HCT116 (cell line): ENCODE measurements around the gene RNF212B.

ENCODE experiments used
- ATF3 ChIP-seq: IDR thresholded peaks from 2 replicates; pipeline ENCODE4 v1.6.1; 2012
- CTCF ChIP-seq, 3 experiments: fragments of 200-600 bp in 1 of 3; sonication (generic) in 1 of 3; IDR thresholded peaks in 2 of 3; conservative IDR thresholded peaks in 1 of 3; 2 replicates each; pipeline ENCODE4 v1.5.1; 2012 to 2017; ENCODE audit warnings: low read depth in 2 of 3, low read length in 2 of 3, antibody characterized with exemption in 1 of 3, borderline replicate concordance in 1 of 3, control low read depth in 1 of 3, mild to moderate bottlenecking in 1 of 3, mixed read lengths in 1 of 3, mixed run types in 1 of 3, moderate library complexity in 1 of 3; ENCODE audit not compliant: insufficient read depth in 1 of 3
- EZH2 ChIP-seq: fragments of 200-600 bp; sonication (generic); IDR thresholded peaks from 2 replicates; pipeline ENCODE4 v1.6.1; 2017; ENCODE audit warnings: antibody characterized with exemption, mixed run types
- EZH2phosphoT487 ChIP-seq: fragments of 200-600 bp; IDR thresholded peaks from 2 replicates; pipeline ENCODE4 v1.6.1; 2018; ENCODE audit warnings: antibody characterized with exemption, borderline replicate concordance
- POLR2A ChIP-seq: IDR thresholded peaks from 2 replicates; pipeline ENCODE4 v1.7.0; 2011; ENCODE audit warnings: borderline replicate concordance; ENCODE audit not compliant: insufficient read depth, insufficient read length; ENCODE audit errors: extremely low read depth
- POLR2AphosphoS5 ChIP-seq: IDR thresholded peaks from 2 replicates; pipeline ENCODE4 v1.6.1; 2011; ENCODE audit warnings: mild to moderate bottlenecking, low read depth, low read length, moderate library complexity
- TF ChIP-seq, protein P1 (sequence below): IDR thresholded peaks from 2 replicates; pipeline ENCODE4 v1.6.1; 2012; ENCODE audit warnings: low read depth

DNA sequence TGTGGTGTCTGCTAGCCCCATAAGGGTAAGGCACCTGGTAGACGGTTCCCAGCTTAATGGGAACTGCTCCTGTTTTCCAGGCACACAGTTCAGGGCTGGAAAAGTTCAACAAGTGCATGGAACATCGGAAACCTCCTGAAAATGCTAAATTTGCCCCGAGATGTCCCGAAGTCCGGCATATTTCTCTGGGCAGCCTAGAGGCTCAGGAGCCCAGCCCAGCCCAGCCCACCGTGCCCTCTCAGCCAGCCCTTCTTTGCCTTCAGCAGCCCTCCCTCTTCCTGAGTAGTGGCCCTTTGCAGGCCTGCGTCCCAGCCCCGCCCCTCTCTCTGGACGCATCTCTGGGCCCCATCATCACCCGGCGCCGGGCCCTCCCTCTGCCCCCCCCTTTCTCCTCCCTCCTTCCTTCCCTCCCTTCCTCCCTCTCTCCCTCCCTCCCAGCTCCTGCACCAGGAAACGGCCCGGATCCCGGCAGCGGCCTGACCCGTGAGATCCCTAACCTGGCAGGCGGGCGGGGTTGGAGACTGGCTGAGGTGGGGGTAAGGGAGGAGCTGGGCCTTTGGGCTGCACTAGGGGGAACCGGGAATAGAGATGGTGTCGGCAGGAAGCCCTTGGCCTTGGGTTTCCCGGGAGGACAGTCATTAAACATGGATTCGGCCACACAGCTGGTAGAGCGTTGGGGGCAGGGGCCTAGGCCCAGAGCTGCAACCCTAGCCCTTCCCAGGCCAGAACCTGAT, 68.8 kb downstream of the RNF212B start, which contains the start of gene BCL2L2:
- TF ChIP-seq CTCF (IDR thresholded peaks at IDR 0.05 in 2 of 3, conservative IDR thresholded peaks at IDR 0.05 in 1 of 3; ENCODE audit: borderline replicate concordance in 1 of 3, insufficient read depth in 1 of 3, low read depth in 2 of 3, low read length in 2 of 3) (no peak), EZH2phosphoT487 (no peak), ATF3 (no peak), POLR2AphosphoS5 (peak; percentile 89), EZH2 (no peak), POLR2A (peak; percentile 64)
- TF ChIP-seq, protein P1, sequence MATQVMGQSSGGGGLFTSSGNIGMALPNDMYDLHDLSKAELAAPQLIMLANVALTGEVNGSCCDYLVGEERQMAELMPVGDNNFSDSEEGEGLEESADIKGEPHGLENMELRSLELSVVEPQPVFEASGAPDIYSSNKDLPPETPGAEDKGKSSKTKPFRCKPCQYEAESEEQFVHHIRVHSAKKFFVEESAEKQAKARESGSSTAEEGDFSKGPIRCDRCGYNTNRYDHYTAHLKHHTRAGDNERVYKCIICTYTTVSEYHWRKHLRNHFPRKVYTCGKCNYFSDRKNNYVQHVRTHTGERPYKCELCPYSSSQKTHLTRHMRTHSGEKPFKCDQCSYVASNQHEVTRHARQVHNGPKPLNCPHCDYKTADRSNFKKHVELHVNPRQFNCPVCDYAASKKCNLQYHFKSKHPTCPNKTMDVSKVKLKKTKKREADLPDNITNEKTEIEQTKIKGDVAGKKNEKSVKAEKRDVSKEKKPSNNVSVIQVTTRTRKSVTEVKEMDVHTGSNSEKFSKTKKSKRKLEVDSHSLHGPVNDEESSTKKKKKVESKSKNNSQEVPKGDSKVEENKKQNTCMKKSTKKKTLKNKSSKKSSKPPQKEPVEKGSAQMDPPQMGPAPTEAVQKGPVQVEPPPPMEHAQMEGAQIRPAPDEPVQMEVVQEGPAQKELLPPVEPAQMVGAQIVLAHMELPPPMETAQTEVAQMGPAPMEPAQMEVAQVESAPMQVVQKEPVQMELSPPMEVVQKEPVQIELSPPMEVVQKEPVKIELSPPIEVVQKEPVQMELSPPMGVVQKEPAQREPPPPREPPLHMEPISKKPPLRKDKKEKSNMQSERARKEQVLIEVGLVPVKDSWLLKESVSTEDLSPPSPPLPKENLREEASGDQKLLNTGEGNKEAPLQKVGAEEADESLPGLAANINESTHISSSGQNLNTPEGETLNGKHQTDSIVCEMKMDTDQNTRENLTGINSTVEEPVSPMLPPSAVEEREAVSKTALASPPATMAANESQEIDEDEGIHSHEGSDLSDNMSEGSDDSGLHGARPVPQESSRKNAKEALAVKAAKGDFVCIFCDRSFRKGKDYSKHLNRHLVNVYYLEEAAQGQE: no peak
